HG02981 (cell line): ENCODE results near the gene B4GALT1.

ENCODE experiments used
- ATAC-seq: cut with Tn5 transposase; IDR thresholded peaks from one replicate; pipeline ENCODE4 v1.9.1; 2021; ENCODE audit warnings: mild to moderate bottlenecking, moderate library complexity; ENCODE audit not compliant: unreplicated experiment

B4GALT1 gene

DNA sequence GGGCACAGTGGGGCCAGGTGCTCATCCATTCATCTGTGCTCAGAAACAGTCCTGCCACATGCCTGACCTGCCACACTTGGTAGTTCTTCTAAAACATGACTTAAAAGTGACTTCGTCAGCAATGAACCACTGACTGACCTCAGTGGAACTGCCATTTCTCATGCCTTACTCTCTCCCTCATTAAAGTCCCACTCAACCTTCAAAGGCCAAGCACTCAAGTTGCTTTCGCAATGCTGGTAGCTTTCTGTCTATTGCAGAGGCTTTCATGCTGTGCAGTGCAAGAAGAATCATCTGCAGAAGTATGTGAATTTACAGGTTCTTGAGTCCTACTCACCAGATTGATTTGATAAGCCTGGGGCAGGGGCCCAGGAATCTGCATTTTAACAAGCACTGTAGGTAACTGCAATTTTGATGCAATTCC lies 23.9 kb downstream of the B4GALT1 start:
- no peak for ATAC-seq

DNA sequence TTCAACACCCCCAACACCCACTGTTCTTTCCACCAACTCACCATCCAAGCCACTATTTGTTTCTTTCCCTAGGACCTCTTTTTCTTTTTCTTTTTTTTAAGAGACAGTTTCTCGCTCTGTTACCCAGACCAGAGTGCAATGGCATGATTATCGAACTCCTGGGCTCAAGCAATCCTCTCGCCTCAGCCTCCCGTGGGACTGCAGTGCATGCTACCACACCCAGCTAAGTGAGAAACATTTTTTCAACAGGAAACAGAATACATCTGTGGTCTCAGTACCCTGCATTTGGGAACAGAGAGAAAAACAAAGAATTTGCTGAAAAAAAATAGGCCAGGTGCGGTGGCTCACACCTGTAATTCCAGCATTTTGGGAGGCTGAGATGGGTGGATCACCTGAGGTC lies 24.6 kb downstream of the B4GALT1 start:
- ATAC-seq, result no peak

DNA sequence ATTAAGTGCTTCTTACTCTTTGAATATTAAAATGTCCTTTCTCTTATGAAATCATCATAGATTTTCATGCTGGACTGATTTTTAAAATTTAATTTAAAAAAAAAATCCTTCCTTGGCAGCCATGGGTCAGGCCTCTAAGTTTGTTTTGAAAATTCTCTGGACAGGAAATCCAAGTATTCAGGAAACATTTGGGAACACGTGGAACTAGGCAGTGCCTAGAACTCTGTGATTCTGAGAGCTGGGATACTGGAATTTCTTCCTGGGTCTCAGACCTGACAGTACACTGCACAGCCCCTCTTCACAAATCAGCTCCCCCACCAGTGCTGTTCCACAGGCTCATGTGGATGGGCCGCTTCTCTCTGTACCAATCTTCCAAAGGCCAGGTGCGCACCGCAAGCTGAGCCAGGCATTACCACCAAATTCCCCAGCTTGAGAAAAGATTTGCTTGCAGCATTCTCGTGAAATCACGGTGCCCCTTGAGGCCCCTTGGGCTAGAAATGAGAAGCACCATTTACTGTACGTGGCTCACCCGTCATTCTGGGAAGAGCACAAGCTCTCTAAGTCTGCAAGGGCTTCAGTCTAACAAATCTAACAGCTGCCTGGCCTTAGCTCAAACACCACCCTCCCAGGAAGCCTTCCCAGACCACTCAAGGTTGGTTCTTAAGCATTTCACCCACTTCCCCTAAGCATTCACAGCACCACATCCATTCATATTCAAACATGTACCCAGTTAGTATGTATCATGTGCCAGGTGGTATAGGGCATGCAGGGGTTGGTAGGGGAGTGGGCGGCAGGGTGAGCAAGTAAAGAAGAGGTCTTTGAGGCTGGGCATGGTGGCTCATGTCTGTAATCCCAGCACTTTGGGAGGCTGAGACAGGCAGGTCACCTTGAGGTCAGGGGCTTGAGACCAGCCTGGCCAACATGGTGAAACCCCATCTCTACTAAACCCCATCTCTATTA lies 26.5 kb downstream of the B4GALT1 start:
- ATAC-seq, result no peak

DNA sequence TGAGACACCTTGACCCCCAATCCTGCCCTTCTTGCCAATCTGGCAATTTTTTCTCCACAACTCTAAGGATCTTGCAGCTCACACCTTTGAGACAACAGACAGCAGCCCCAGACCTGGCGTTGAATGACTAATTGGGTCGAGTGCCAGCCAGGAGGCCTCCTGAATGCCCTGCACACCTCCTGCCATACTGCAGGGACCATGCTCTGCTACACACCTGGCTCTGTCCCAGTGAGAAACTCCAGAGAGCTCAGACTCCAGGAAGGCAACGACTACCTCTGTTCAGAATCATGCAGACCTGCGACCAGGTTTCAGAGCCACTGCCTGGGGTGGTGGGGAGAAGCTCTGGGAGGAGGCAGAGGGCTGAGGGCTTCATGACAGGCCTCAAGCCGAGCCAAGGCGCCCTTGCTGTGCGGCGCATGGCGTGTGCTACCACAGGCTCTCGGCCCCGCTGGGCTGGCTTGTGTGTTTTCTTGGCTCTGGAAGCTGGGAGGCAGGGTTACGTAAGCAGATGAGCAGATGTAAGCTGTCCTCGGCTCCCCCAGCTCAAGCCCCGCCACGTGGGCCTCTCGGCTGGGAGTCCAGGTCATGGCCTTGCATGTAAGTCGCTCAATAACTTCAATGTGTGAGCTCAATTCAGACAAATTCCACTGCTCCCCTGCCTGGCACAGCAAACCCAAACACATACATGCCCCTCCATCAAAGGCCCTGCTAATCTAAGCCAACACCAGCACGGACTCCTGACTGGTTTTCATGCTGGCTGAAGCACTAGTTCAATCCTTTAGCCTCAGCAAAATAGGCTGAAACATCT lies 27.5 kb downstream of the B4GALT1 start:
- no peak for ATAC-seq

DNA sequence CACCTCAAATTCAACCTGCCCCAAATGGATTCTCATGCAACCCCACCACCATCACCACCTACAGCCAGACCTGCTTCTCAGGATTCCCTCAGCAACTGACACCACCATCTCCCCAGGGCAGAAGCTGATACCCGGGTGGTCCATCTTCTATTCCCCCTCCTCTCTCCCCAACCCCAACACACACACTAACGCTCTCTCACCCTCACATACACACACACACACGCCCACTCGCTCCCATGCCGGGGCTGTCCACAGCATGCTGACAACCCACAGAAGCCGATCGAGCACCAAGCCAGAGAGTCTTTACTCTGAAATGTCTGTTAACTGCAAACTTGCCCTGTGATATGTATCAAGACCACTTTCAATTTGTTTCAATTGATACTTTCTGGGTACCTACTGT lies 28.4 kb downstream of the B4GALT1 start:
- ATAC-seq, result no peak

DNA sequence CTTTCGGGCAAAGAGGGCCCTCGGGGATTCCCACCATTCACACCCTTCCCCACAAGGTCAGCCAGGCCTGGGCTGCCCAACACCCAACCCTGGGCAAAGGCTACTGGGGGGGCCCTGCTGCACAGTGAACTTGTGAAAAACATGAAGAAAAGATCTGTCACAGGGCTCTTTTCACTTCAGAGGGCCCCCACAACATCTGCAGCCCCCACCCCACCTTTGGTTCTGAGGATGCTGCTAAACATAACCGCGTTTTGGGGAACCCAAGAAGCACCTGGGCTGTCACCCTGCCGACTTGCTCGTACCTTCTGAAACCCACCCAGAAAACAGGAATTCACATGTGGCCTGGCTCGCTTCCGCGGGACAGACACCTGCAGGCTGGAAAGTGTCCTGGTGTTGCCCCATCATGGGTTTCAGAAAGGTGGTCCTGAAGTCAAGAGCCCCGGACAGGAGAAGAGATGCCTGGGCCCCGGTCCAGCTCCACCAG lies 29.3 kb downstream of the B4GALT1 start:
- no peak for ATAC-seq

DNA sequence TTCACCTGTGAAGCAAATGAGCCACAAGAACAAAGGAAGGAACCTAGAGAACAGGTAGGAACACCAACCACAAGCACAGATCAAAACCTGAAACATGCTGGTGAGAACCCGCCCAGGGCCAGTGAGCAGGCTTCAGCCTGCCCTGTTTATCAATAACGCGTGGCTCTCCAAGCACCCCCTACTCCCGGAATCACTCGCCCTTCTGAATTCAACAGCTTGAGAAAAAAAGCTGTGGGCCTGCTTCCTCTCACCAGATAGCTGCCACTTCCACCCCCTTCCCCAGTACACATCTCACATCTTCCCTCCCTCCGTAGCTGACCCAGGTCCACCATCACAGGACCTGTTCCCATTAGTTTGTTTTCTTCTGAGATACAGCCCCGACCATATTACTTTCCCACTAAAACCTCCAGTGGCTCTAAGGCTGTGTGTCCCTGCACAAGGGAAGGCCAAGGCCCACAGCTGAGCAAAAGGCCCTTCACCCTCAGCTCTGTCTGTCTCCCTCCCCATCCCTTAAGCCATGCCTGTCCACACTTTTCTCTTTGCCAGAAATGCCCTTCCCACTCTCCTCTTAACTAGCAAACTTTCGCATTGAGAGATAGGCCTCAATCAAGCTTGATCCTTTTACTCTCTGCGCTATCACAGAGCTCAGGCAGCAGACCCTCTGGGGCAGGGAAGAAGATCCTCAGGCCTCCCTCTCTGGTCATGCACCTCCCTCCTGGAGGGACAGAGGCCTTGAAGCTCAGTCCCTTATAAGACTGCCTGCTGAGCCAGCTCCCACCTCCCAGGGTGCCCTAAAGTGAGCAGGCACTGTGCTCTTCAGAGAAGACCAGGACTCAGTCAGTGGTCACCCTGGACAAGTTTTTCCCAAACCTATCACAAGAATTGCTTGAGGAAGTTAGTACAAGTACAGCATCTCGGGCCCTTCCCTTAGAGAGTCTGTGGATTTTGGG lies 30.1 kb downstream of the B4GALT1 start:
- ATAC-seq, result no peak

DNA sequence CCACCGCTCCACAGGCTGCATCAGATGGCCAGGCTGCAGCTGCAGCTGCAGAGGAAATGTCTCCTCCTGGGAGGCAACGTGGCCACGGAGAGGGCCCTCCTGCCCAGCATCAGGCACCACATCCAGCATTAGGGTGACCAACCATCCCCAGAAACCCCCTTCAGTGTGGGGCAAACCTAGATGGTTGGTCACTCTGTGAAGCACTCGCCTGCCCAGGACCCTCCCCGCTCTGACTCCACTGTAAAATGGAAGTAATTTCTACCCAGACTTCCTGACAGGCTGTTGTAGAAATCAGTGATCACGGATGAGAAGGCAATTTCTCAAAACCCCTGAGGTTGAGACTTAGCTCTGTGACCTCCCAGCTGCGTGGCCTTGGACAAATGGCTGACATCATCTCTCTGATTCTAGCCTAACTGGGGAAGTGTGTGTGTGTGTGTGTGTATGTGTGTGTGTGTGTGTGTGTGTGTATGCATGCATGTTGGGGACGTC lies 31.6 kb downstream of the B4GALT1 start:
- no peak for ATAC-seq

DNA sequence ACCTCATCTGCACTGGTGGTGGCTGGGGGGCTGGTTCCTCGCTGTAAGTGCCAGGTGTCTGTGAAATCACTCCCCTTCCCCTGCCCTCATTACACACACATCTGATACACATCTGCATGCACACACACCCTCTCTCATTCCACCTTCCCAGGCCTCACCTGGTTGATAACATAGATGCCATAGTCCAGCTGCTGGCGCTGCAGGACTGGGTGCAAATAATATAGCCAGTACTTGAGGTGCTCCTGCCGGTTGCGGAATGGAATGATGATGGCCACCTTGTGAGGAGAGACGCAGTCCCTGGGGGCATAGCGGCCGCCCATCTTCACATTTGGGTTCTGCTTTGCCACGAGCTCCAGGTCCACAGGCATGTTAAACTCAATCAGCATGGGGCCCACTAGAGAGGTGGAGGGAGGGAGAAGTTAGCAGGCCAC lies 32.1 kb downstream of the B4GALT1 start:
- ATAC-seq, result no peak

DNA sequence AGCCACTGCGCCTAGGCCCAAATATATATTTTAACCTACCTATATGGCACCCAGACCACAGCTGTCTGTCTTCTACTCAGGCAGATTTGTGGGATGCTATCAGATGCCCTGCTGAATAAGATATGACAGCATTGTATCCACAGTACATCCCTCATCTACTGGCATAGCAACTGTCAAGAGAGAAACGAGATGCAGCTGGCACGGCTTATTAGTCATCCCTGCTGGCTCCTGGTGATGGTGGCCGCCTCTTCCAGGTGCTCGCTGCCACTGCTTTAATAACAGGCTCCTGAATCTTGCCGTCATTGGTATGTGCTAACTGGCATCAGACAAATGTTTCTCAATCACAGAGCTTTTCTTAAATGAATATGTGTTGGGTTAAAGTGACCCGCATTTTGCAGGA lies 34.0 kb downstream of the B4GALT1 start:
- no peak for ATAC-seq

DNA sequence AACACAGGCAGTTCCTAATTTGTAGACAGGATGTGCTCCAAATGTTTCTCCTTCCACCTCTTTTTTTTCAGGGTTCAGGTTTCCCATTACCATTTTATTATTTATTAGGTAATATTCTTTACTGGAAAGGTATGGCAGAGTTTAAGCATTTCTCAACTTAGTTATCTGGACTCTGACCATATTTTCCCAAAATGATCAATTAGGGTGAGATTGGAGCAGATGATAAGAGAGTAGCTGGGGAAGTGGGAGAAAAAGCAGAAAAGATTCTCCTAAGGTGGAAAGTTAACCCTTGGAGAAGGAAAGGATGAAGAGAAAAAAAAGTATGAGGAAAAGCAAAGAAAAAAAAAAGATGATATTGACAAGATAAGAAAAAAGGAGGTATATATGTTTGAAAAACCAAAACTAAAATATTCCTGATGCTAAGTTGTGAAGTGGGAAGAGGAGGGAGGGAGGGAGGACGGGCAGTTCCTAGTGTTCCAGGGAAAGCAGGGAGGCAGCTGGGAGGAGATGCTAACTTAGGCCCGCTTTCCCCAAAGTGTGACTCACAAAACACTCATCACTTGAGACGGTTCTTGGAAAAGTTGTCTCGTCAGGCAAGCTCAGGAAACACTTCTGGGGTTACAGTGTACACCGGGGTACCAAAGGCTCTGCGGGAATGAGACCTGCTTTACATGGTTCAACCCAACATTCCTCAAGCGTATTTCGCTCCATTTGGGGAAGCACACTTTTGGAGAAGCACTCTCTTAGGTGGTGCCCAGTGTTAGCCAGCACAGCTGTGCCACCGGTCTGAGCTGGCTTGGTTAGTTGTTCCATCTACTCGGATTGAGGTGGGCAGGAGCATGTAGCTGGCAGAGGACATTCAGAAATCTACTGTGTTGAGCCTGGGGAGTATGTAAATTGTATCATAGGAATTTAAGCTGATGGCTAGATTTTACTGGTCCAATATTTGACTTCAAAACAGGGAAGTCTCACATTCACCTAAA lies 35.1 kb downstream of the B4GALT1 start:
- no peak for ATAC-seq

DNA sequence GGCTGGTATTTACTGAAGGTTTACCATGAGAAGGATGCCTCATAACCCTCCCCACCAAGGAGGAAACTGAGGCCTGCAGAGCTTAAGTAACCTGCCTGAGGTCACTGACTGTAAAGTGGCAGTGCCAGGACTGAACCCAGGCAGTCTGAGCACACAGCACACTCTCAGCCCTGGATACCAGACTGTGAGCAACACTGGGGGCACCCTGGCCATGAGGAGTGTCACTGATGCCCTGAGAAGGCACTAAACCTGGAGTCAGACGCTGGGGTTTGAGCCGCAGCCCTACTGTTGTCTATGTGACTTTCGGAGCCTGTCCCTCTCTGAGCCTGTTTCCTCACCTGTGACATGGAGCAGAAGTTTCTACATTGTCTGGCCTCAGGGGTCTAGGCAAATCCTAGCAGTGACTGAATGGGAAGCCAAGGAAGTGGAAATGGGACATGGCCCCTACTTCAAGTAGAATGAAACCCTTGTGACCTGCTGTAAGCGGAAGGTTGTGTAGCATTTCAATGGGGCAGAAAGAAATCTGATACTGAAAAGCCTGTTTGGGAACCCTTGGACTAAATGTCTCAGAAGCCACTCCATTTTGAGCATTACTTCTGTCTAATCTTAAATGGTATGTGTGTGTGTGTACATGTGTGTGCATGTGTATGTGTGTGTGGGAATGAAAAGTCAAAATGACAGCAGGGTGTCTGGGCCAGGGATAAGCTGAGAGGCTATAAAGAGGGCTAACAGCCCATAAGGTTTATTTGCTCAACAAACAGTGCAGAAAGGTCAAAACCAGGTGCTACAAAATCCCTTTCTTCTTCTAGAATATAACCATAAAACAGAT lies 36.0 kb downstream of the B4GALT1 start:
- ATAC-seq, result no peak

DNA sequence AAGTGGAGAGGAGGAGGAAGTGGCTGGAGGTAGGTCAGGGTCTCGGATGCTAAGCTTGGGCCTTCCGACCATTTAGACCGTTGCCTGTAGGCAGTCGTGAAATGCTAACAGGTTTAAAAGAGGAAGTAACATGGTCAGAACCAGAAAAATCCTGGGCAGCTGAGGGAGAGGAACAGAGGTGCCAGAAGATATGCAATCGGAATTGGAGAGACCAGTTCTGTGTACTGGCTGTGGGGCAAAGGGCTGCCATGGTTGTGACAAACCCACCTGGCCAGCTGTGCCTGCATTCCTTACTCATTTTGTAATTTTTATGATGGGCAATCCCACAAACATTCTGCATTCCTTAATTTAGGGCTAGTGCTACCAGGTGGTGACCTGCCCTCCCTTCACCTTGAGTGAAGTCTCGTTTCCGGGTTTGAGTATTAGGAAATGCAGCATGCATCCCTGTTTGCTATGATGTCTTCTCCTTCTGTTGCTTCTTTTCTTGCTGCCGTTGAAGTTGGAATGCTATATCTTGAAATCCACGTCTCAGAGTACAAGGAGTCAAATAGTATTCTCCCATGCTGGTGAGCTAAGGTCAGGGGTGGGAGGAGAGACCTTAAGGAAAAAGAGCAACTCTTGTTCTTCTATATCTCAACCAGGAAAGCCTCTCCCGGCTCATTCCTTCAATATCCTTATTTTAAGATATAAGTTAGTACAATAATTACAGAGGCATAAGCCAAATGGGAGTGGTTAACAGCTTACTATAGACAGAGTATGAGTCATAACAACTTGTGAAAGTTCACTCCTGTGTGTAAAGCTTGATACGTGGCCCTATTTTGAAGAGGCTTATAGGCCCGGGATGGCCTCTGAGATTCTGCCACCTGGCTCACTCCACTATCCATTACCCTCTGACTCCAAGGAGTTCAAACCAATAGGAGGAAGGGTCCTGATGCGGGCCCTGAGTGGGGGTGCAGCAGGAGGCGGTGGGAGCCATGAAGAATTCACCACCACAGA lies 37.0 kb downstream of the B4GALT1 start:
- peak; percentile 60 for ATAC-seq

DNA sequence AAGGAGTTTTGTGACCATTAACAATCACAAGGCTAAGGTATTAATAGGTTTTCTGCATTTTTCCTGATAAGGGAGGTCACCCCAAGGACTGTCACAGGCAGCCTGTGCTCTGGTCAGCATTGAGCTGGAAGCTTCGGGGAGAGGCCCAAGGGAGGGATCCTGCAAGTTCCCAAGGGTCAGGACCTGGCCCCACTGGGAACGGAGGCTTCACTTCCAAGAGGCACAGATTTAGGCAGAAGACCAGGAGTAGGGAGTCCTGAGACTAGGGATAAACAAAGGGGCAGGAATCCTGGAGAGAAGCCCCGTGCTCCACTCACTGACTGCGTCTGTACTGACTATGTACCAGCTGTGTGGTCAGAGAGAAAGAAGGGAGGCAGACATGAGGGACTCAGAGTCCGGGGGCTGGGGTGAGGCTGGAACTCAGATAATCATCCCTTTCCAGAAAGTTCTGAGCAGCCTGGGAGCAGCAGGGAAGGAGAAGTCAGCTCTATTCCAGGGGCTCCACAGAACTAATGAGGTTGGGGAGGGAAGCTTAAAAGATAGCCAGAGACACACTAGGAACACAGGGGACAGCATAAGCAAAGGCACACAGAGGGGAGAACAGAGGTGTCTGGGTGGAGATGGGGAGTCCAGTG lies 37.8 kb downstream of the B4GALT1 start:
- no peak for ATAC-seq

DNA sequence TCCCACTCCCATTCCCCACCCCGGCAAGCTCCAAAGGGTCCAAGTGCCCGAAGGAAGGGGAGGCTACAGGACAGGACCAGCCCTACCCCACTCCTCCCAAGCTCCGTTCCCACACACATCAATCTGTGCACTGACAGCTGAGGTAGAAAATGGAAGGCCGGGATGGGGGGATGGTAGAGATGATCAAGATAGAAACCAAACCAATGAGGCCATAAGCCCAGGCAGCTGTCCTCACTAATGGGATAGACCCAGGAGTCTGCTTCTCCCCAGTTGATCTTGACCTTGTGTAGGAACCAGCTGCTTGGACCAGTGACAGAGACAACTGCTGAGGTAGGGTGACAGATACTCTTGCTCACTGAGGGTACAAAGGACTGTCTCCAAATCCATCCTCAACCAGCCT lies 38.6 kb downstream of the B4GALT1 start:
- no peak for ATAC-seq

DNA sequence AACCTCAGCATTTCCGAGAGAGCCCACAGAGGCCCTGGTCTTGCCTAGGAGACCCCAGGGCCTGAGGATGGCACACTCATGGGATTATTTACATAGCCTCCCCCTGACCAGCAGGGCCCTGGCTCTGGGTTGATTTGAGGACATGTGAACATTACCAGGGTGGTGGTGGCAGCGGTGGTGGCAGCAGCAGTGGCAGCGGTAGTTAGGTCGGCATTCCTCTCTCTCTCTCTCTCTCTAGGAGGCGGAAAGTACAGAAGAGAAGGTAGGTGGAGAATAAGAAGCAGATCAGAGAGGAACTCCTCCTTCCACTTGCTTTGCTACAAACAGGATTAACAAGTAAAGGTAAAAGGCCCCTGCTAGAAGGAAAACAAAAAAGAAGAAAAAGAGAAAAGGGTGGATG lies 39.3 kb downstream of the B4GALT1 start:
- ATAC-seq, result no peak
